Hippocampal formation (tissue), 2 donors: ENCODE data around the gene RAB1B.

Experiments
- DNase-seq, 2 donors: peaks; one replicate each; lab custom pipeline; 2025; lab: John Stamatoyannopoulos, UW

The RAB1B gene

GRCh38 chr11:66284526-66285078 lies 16.2 kb downstream of the RAB1B start:
- DNase-seq: no peak

DNA sequence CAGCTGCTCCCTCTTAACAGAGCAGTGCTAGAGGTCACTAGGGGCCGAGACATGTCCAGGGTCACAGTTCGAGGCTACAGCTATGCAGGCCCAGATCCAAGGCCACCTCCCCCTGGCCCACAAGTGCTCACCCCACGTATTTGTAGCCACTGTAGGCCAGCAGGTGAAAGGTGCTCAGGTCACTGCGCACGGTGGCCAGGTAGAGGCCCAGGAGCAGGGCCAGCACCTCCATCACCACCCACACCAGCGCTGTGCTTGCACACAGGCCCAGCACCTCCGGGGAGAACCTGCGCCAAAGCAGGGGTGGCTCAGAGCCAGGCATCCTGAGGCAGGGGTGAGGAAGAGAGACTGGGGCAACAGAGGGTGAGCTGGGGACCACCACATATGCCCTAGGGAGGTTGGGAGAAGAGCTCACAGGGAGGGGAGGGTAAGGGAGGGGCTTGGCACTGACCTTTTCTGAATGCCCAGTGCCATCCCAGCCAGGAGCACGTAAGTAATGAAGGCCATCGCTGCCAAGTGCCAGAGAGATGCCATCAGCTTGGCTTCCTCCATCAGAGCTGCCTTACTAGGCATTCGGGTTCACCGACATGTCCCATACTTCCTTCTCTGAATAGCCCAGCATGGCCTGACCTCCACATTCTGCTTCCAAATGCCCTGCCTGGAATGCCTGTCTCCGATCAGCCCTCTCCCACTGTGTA lies 17.0 kb downstream of the RAB1B start:
- DNase-seq: no peak

GRCh38 chr11:66286699-66287098 lies 18.3 kb downstream of the RAB1B start:
- no peak for DNase-seq

- no peak for DNase-seq
These were observed 18.9 kb downstream of the RAB1B start for GRCh38 chr11:66287211-66287888.

- DNase-seq: no peak
These were observed 19.6 kb downstream of the RAB1B start for GRCh38 chr11:66287889-66288670.

DNA sequence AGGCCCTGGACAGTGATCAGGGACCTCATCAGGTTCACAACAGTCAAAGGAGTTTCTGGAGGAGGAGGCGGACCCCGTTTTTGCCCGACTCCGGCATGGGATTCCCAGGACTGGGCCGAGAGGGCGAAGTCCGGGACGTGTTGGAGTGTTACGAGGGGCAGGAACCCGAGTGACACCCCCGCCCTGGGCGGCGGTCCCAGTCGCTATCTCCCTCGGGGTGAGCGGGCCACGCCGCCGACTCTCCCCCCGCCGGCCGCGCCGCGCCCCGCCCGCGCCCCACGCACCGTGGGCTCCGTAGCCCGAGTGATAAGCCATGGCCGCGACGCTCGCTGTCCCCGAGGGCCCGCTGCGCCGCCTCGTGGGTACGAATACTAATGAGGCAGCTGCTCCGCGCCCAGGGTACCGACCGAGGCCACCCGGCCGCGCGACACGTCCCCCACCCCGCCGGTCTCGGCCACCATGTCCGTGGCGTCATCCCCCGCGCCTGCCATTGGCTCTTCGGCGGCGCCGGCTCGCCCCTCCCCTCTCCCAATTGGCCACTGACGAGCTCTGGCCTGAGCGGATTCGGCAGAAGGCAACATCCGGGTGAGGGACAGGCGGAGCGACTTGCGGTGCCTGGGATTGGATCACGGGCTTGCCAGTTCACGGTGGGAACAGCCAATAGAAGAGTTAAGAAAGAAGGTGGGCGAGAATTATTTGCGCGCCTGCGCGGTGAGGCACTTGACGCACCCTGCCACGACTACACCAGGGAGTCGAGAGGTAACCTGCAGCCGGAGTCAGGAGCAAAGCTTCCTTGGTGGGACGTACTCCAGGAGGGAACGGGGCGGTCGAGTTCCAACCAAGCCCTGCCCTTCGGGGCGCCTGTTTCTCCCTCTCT lies 20.5 kb downstream of the RAB1B start, which contains the start of gene YIF1A:
TSS of gene YIF1A (minus strand) at position 473 of the 877 bp plus-strand sequence. CDS start at position 315, 158 bp downstream.
- peak; percentile 99 for DNase-seq

DNA sequence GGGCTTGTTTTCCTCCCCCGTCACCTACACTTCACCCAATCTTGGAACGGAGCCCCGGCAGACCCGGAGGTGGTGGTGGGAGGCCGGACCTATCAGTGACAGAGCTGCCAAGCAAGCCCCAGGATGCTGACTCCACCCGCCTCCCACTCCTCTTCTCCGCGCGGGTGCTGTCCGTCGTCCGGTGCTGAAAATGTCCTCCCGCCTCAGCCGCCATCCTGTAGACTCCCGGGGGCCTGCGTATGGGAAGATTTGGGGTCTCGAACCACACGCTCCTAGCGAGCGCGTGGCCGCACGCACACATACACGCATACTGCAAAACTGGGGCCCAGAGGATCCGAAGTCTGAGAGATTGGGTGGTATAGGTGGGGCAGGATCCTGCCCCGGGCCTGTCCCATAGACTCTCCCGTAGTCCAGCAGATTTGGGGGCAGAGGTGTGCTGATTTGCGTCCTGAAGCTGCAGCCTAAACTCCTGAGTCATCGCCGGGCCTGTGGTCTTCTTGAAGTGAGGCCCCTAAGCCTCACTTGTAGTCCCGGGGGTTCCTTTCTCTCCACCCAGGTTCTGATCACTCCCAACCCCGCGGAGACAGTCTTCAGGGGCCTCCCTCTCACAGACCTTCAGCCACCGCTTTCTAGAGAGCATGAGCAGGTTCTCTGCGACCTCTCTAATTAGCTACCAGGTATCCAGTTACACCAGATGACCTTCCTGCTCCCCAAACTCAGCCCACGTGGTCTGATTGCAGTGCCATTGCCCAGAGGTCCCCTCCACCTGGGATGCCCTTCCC lies 21.3 kb downstream of the RAB1B start:
- no peak for DNase-seq

DNA sequence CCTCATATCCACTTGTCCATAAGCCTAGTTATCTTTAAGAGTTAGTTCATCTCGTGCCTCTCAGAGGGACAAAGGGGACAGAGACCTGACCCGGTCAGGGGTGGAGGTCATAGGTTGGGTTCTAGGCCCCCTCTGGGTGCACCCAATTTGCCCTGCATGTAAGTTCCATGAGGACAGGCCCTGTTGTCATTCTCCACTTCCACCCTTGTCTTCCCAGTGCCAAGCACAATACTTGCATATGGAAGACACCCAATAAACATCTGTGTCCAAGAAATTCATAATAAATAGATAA lies 21.8 kb downstream of the RAB1B start:
- no peak for DNase-seq

- peak in 1 of 2 donors; percentile 32 for DNase-seq
These were observed 22.9 kb downstream of the RAB1B start for GRCh38 chr11:66291303-66291705.

DNA sequence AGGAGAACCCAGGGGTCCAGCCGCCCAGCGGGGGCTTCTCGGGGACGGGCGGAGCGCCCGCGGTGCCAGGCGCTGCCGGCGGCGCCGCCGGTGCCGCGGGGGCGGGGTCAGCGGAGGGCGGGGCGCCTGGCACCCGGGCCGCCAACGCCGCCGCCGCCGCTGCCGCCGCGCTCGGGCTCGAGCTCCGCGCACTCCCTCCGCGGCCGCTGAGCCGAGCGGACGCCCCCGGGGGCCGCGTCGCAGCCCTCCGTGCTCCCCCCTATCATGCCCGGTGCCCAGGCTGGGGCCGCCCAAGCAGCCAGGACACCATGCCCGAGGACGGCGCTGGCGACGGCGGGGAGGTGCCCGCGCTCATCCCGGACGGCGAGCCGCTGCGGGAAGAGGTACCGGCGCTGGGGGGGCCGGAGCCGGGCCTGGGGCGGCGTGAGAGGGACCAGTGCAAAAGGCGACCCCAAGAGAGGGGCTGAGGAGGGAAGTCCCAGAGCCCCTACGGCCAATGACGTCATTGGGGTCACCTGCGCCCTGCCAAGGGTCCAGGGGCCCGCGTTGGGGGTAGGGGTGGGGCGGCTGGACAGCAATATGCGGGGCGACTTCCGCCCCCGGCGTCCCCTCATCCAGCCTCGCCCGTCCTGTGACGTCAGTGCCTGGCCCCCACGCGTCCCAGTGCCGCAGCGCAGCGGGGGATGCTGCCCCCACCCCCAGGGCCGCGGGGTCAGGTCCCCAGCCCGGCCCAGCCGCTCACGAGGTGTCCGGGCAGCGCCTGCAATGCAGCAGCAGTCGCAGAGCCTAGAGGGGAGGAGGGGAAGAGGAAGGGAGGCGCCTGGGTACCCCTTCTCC lies 23.5 kb downstream of the RAB1B start, which contains the start of gene TMEM151A:
TSS of gene TMEM151A (plus strand) at position 189 of the 837 bp plus-strand sequence. CDS start at position 309, 120 bp downstream.
- DNase-seq: peak in 1 of 2 donors; percentile 34

- no peak for DNase-seq
These were observed 24.3 kb downstream of the RAB1B start for GRCh38 chr11:66292543-66293332.

GRCh38 chr11:66293352-66293751 lies 24.9 kb downstream of the RAB1B start:
- DNase-seq: no peak

DNA sequence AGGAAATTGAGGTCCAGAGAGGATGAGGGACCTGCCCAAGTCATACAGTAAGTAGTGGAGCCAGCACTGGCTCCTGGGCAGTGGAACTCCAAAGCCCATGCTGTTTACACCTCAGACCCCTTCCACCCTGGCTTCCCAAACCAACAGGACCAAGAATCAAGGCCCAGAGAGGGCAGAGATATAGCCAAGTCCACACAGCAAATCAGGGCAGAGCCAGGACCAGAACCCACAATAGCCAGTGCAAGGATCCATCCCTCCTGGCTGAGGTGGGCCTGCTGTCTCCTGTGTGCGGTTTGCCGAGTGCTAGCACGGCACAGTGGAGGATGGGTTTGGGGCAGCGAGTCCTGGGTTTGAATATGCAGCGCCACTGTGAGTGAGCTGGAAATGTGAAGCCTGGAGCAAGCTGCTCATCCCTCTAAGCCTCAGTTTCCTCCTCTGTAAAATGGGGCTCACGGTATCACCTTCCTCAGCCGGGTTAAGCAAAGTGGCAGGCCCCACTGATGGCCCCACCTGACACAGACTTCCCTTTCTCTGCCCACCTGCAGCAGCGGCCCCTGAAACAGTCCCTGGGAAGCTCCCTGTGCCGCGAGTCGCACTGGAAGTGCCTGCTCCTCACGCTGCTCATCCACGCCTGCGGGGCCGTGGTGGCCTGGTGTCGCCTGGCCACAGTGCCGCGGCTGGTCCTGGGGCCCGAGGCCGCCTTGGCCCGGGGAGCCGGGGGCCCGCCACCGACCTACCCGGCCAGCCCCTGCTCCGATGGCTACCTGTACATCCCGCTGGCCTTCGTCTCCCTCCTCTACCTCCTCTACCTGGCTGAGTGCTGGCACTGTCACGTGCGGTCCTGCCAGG lies 25.6 kb downstream of the RAB1B start:
- no peak for DNase-seq

DNA sequence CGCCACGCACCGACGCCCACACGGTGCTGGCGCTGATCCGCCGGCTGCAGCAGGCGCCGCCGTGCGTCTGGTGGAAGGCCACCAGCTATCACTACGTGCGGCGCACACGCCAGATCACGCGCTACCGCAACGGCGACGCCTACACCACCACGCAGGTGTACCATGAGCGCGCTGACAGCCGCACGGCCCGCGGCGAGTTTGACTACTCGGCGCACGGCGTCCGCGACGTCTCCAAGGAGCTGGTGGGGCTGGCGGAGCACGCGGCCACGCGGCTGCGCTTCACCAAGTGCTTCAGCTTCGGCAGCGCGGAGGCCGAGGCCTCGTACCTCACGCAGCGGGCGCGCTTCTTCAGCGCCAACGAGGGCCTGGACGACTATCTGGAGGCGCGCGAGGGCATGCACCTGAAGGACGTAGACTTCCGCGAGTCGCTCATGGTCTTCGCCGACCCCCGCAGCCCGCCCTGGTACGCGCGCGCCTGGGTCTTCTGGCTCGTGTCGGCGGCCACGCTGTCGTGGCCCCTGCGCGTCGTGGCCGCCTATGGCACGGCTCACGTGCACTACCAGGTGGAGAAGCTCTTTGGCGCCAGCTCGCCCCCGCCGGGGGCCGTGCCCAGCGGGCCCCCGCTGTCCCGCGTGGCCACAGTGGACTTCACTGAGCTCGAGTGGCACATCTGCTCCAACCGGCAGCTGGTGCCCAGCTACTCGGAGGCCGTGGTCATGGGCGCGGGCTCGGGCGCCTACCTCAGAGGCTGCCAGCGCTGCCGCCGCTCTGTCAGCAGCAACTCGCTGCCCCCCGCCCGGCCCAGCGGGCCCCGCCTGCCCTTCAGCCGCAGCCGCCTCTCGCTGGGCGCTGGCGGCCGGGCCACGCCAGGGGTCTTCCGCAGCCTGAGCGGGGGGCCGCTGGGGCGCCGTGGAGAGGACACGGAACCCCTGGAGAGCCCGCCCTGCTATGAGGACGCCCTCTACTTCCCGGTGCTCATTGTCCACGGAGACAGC lies 26.5 kb downstream of the RAB1B start:
- no peak for DNase-seq

DNA sequence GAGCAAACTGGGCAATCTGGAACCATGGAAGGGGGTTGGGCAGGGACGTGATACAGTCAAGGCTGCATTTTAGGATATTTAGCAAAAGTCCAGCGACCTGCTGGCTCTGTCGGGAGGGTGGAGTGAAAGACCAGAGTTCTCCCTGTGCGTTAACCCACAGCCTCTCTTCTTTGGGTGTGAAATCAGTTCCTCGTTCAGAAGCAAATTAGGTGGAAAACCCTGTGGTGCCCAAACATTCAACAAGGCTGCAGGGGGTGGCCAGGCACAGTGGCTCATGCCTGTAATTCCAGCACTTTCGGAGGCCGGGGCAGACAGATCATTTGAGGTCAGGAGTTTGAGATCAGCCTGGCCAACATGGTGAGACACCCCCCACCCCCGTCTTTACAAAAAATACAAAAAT lies 29.2 kb downstream of the RAB1B start:
- no peak for DNase-seq

- no peak for DNase-seq
These were observed 30.7 kb downstream of the RAB1B start for GRCh38 chr11:66299186-66299585.

GRCh38 chr11:66302656-66303055 lies 34.2 kb downstream of the RAB1B start:
- no peak for DNase-seq
